Measurements from ENCODE around the gene TBC1D22A. TPM values are rescaled to one million over a fixed set of nuclear protein-coding genes. Genes with fewer than 3 reads are reported as not detected.
A peak's percentile ranks its signal among the peaks of the same experiment; 100 is the strongest.

The TBC1D22A gene
- total RNA-seq, 2 donors from 2014 or later = 21.5 to 23.1 TPM

GRCh38 chr22:46763051-46763705, 728 bp downstream of the TBC1D22A start:
- intact Hi-C loops (cut with DNase I) = no loop called here
- Histone ChIP-seq H3K36me3 (replicated peaks in 1 of 2; ENCODE audit: insufficient read depth in 1 of 2, low read depth in 2 of 2) (no peaks in the 10 kb centered on the region), H3K4me1 (peaks cover 43% of the 10 kb centered on the region), H3K4me3 (peak overlapping the region; percentile 72 to 75), H3K27me3 (no peaks in the 10 kb centered on the region), H3K27ac (peak overlapping the region; percentile 76 to 96 (median 89)), H3K9me3 (no peaks in the 10 kb centered on the region)
- ATAC-seq (peak; percentile 22), DNase-seq (peak in 1 of 4 donors; percentile 26)
- TF ChIP-seq POLR2A (IDR thresholded peaks at IDR 0.05) = no peak
- TF ChIP-seq CTCF (IDR thresholded peaks at IDR 0.05) = no peak
- 11 to 16% methylated on average over 10 to 13 of the region's 13 CpGs for WGBS, 2 donors

- no peak for TF ChIP-seq CTCF (IDR thresholded peaks at IDR 0.05)
- no peak for TF ChIP-seq POLR2A (IDR thresholded peaks at IDR 0.05)
- Histone ChIP-seq H3K27ac (no peak overlapping the region), H3K4me3 (no peak overlapping the region), H3K4me1 (peaks cover 35% of the 10 kb centered on the region), H3K27me3 (no peaks in the 10 kb centered on the region), H3K9me3 (no peaks in the 10 kb centered on the region), H3K36me3 (replicated peaks in 1 of 2; ENCODE audit: insufficient read depth in 1 of 2, low read depth in 2 of 2) (no peaks in the 10 kb centered on the region)
- 82 to 87% methylated on average over 6 of the region's 6 CpGs for WGBS, 2 donors
- ATAC-seq (no peak), DNase-seq (no peak)
- intact Hi-C loops (cut with DNase I) = no loop called here
Measured at GRCh38 chr22:46764140-46764680, 1.8 kb downstream of the TBC1D22A start.

GRCh38 chr22:46764779-46765485, 2.5 kb downstream of the TBC1D22A start:
- DNase-seq = peak; percentile 42 to 80 (median 74)
- 42 to 57% methylated on average over 6 of the region's 6 CpGs for WGBS, 2 donors
- H3K4me1 ChIP-seq = peaks cover 33% of the 10 kb centered on the region
- intact Hi-C loops (cut with DNase I) = no loop called here
- H3K4me3 ChIP-seq = no peak overlapping the region
- ATAC-seq = no peak
- H3K9me3 ChIP-seq = no peaks in the 10 kb centered on the region
- no peaks in the 10 kb centered on the region for H3K27me3 ChIP-seq
- H3K27ac ChIP-seq = no peak overlapping the region
- TF ChIP-seq POLR2A (IDR thresholded peaks at IDR 0.05) (no peak), CTCF (IDR thresholded peaks at IDR 0.05) (no peak)
- H3K36me3 ChIP-seq (replicated peaks in 1 of 2; ENCODE audit: insufficient read depth in 1 of 2, low read depth in 2 of 2) = no peaks in the 10 kb centered on the region

- peak in 1 of 4 donors; percentile 1 for DNase-seq
- Histone ChIP-seq H3K27ac (no peak overlapping the region), H3K36me3 (replicated peaks in 1 of 2; ENCODE audit: insufficient read depth in 1 of 2, low read depth in 2 of 2) (no peaks in the 10 kb centered on the region), H3K27me3 (no peaks in the 10 kb centered on the region), H3K4me3 (no peak overlapping the region), H3K4me1 (peaks cover 24% of the 10 kb centered on the region), H3K9me3 (no peaks in the 10 kb centered on the region)
- TF ChIP-seq CTCF (IDR thresholded peaks at IDR 0.05) = no peak
- intact Hi-C loops (cut with DNase I) = no loop called here
- 89 to 94% methylated on average over 8 of the region's 8 CpGs for WGBS, 2 donors
- ATAC-seq = no peak
Measured at GRCh38 chr22:46766611-46767010, 4.2 kb downstream of the TBC1D22A start.
